Tibial artery (tissue), 4 donors: ENCODE data around the gene PLPP3.

Experiments used
- DNase-seq, 2 donors: peaks; one replicate each; pipeline ENCODE4 v3.0.0-alpha.2; 2019
- H3K27ac ChIP-seq, 2 donors: fragments of 200-600 bp; sonication (generic) in 1 of 2; 1 replicate in 1 of 2; 2 replicates in 1 of 2; pipeline ENCODE4 v1.5.1; 2018 to 2019; ENCODE audit warnings: mild to moderate bottlenecking in 1 of 2
- H3K27me3 ChIP-seq, 2 donors: fragments of 200-600 bp; sonication (generic) in 1 of 2; one replicate each; pipeline versions ENCODE4 v1.5.1 to v1.6.0; 2016 to 2019
- H3K36me3 ChIP-seq, 3 donors: fragments of 200-600 bp; sonication (generic) in 2 of 3; one replicate each; pipeline ENCODE4 v1.5.1; 2016 to 2019; ENCODE audit warnings: mild to moderate bottlenecking in 2 of 3
- H3K4me1 ChIP-seq, 4 donors: fragments of 200-600 bp; sonication (generic) in 2 of 4; 1 replicate in 3 of 4; 2 replicates in 1 of 4; pipeline ENCODE4 v1.5.1; 2016 to 2019
- H3K4me3 ChIP-seq, 2 donors: fragments of 200-600 bp; sonication (generic) in 1 of 2; 1 replicate in 1 of 2; 2 replicates in 1 of 2; pipeline ENCODE4 v1.5.1; 2018 to 2019; ENCODE audit warnings: mild to moderate bottlenecking in 2 of 2
- H3K9me3 ChIP-seq, 3 donors: fragments of 200-600 bp; sonication (generic) in 1 of 3; one replicate each; pipeline ENCODE4 v1.5.1; 2016 to 2019
- CTCF ChIP-seq, 2 experiments: fragments of 200-600 bp in 1 of 2; fragments of 450-650 bp in 1 of 2; IDR thresholded peaks; one replicate each; pipeline ENCODE4 v1.5.1; 2017 to 2019; ENCODE audit warnings: antibody characterized with exemption in 2 of 2, mild to moderate bottlenecking in 1 of 2, moderate library complexity in 1 of 2
- intact Hi-C: fragments of 100-400 bp; cut with DNase I; formaldehyde crosslinking; loops from one replicate; pipeline ENCODE4 v1.15.0; 2023; ENCODE audit warnings: low total_unique reads

The PLPP3 gene

GRCh38 chr1:56508523-56508983, 70.8 kb downstream of the PLPP3 start:
- peaks cover 79 to 94% (median 88%) of the 10 kb centered on the region in 3 donors for H3K36me3 ChIP-seq

GRCh38 chr1:56507925-56508522, 71.3 kb downstream of the PLPP3 start:
- Histone ChIP-seq H3K27me3 (no peaks in the 10 kb centered on the region), H3K9me3 (no peaks in the 10 kb centered on the region), H3K4me1 (peaks cover 0 to 26% (median 0%) of the 10 kb centered on the region in 4 donors), H3K36me3 (peaks cover 85 to 96% (median 85%) of the 10 kb centered on the region in 3 donors), H3K27ac (no peak overlapping the region), H3K4me3 (no peak overlapping the region)
- TF ChIP-seq CTCF (IDR thresholded peaks at IDR 0.05), result no peak
- intact Hi-C loops, result no loop called here
- DNase-seq, result no peak

More at GRCh38 chr1:56508523-56508983, 70.8 kb downstream of the PLPP3 start:
- Histone ChIP-seq H3K27ac (peak overlapping the region in 1 of 2 donors; percentile 4), H3K27me3 (no peaks in the 10 kb centered on the region), H3K4me1 (peaks cover 0 to 26% (median 0%) of the 10 kb centered on the region in 4 donors), H3K9me3 (no peaks in the 10 kb centered on the region), H3K4me3 (no peak overlapping the region)
- peak; percentile 79 to 87 for DNase-seq
- intact Hi-C loops, result no loop called here
- TF ChIP-seq CTCF (IDR thresholded peaks at IDR 0.05), result no peak

GRCh38 chr1:56506951-56507491, 72.3 kb downstream of the PLPP3 start:
- no peak overlapping the region for H3K27ac ChIP-seq

GRCh38 chr1:56505792-56506743, 73.3 kb downstream of the PLPP3 start:
- intact Hi-C loops, result no loop called here
- no peak overlapping the region for H3K27ac ChIP-seq
- H3K4me3 ChIP-seq, result no peak overlapping the region

More at GRCh38 chr1:56506951-56507491, 72.3 kb downstream of the PLPP3 start:
- intact Hi-C loops, result no loop called here
- Histone ChIP-seq H3K27me3 (no peaks in the 10 kb centered on the region), H3K4me1 (peaks cover 0 to 34% (median 0%) of the 10 kb centered on the region in 4 donors), H3K36me3 (peaks cover 75 to 87% (median 84%) of the 10 kb centered on the region in 3 donors), H3K4me3 (no peak overlapping the region), H3K9me3 (no peaks in the 10 kb centered on the region)
- TF ChIP-seq CTCF (IDR thresholded peaks at IDR 0.05), result no peak
- DNase-seq, result no peak

More at GRCh38 chr1:56505792-56506743, 73.3 kb downstream of the PLPP3 start:
- no peak for TF ChIP-seq CTCF (IDR thresholded peaks at IDR 0.05)
- Histone ChIP-seq H3K27me3 (no peaks in the 10 kb centered on the region), H3K4me1 (peaks cover 0 to 39% (median 0%) of the 10 kb centered on the region in 4 donors), H3K36me3 (peaks cover 66 to 78% (median 74%) of the 10 kb centered on the region in 3 donors), H3K9me3 (no peaks in the 10 kb centered on the region)
- DNase-seq, result no peak
